GM12864 (cell line): ENCODE measurements around the gene HES5.
A peak's percentile ranks its signal among the peaks of the same experiment; 100 is the strongest.

Source experiments
- DNase-seq: peaks from one replicate; pipeline ENCODE4 v3.0.0-alpha.2; 2011; ENCODE audit warnings: low read depth
- H3K4me3 ChIP-seq: 2 replicates; pipeline ENCODE4 v1.5.1; 2011; ENCODE audit warnings: mild to moderate bottlenecking, low read depth, low read length, control low read depth
- CTCF ChIP-seq: IDR thresholded peaks from 2 replicates; pipeline ENCODE4 v1.5.1; 2011; ENCODE audit warnings: low read depth, mild to moderate bottlenecking, moderate library complexity, low read length, control low read depth, inconsistent platforms; ENCODE audit errors: missing control alignments

HES5 gene

DNA sequence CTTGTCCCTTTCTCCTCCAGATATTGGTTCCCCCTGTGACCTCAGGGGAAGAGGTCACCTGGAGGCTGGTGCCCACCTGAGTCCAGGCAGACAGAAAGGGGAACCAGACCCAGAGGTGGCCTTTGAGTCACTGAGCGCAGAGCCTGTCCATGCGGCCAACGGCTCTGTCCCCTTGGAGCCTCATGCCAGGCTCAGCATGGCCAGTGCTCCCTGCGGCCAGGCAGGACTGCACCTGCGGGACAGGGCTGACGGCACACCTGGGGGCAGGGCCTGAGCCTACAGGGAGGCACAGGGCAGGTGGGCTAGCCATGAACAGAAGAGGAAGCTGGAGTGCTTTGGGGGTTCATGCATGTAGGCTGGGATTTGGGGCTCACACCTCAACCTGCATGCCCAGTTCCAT is 28.8 kb upstream of the HES5 start:
- no peak for TF ChIP-seq CTCF
- no peak for DNase-seq
- no peak overlapping the region for H3K4me3 ChIP-seq

- H3K4me3 ChIP-seq, result no peak overlapping the region
- no peak for DNase-seq
- no peak for TF ChIP-seq CTCF
Observed at GRCh38 chr1:2558420-2558819, 28.4 kb upstream of the HES5 start.

GRCh38 chr1:2557482-2558400 is 27.7 kb upstream of the HES5 start:
- DNase-seq, result no peak
- H3K4me3 ChIP-seq, result peak overlapping the region; percentile 89
- TF ChIP-seq CTCF, result no peak

DNA sequence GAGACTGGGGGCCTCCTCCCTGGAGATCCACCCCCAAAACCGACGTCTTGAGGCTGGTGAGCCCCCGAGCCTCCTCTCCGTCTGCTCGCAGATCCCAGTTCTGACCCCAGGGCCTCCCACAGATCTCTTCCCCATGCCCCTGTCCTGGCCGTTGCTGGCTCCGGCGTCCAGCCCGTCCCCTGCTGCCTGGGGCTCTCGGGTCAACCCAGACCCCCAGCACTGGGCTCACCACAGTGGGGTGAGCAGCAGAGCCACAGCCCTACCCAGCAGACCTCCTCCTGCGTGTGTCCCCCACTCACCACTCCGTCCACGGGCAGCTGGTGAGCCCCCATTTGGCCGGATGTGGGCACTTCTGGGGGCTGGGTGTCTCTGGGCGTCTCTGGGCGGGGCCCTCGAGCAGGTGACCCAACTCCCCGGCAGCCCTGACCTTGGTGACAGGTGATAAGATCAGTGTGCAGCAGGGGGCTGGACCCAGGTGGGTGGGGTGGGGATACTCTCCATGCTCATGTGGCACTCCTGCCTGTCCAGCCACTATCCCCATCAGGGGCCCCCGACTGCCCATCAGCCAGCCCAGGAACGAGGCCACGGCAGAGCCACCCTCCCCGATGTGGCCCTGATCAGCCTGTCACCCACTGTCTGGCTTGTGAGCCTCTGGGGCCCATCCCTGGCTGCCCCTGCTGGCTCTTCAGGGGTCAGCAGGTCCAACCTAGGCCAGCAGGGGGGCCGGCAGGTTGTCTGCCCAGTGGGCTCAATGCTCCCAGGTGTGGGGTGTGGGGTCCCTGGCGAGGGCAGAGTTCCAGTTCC is 26.8 kb upstream of the HES5 start:
- peak overlapping the region; percentile 89 for H3K4me3 ChIP-seq
- no peak for DNase-seq
- TF ChIP-seq CTCF, result peak; percentile 32

- peak within 1 kb of the TSS; percentile 89 for H3K4me3 ChIP-seq
- DNase-seq, result peak; percentile 41
- peak; percentile 6 for TF ChIP-seq CTCF
Observed at GRCh38 chr1:2556277-2556677, 26.2 kb upstream of the HES5 start, which contains the start of gene TNFRSF14. TNFRSF14 (plus strand) TSS chr1:2556371; CDS start chr1:2556665, 294 bp downstream.

DNA sequence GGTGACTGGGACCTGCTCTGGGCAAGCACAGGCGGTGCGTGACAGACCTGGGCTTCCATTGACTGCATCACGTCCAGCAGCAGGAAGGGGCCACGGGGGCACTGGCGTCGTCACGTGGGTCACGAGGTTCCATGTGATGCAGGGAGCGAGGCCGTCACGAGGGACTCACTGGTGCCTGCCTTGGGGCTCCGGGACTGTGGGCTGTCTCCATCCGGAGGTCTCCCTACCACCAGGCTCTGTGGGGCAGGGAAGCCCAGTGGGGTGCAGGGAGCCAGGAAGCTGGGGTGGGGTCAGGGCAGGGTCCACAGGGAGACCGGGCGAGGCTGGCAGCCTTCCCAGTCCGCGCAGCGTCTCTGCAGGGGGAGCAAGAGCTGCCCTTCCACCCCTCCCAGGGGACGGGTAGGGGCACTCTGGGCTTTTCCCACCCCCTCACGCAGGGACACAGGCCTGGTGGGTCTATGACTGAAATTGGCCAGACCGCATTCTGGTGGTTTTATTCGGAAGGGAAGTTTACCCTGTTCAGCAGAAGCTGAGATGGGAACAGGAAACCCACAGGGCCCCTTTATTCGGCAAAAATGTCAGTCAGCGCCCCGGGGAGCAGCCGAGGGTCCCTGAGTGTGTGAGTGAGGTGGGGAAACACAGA is 25.7 kb upstream of the HES5 start:
- H3K4me3 ChIP-seq, result peak overlapping the region; percentile 89
- no peak for TF ChIP-seq CTCF
- peak; percentile 55 for DNase-seq
